IPS-15b (cell line): ENCODE results near the gene EIF5AL1.
"Not testable (repeated sequence)": the region's sequence is repeated elsewhere in the genome, so short reads cannot be mapped to it uniquely, and the experiment has no call there.

Source experiments
- H3K27me3 ChIP-seq: one replicate; pipeline ENCODE4 v1.6.1; 2013; ENCODE audit warnings: low read length; ENCODE audit not compliant: control insufficient read depth, insufficient read depth
- H3K36me3 ChIP-seq: one replicate; pipeline ENCODE4 v1.6.1; 2013; ENCODE audit warnings: low read length; ENCODE audit not compliant: control insufficient read depth, insufficient read depth
- H3K4me1 ChIP-seq: one replicate; pipeline ENCODE4 v1.6.1; 2013; ENCODE audit warnings: mild to moderate bottlenecking, low read length; ENCODE audit not compliant: control insufficient read depth, insufficient read depth
- H3K4me3 ChIP-seq: one replicate; pipeline ENCODE4 v1.5.1; 2013; ENCODE audit warnings: low read depth, low read length
- H3K9ac ChIP-seq: one replicate; pipeline ENCODE4 v1.6.1; 2013; ENCODE audit warnings: low read depth, mild to moderate bottlenecking, low read length
- H3K9me3 ChIP-seq: one replicate; pipeline ENCODE4 v1.6.1; 2013; ENCODE audit warnings: mild to moderate bottlenecking, low read length; ENCODE audit not compliant: control insufficient read depth, insufficient read depth

The EIF5AL1 gene

GRCh38 chr10:79490400-79491142 is 21.8 kb upstream of the EIF5AL1 start:
- Histone ChIP-seq H3K4me1 (peaks cover 3% of the 10 kb centered on the region), H3K4me3 (no peak overlapping the region), H3K9ac (no peak overlapping the region), H3K36me3 (no peaks in the 10 kb centered on the region), H3K27me3 (peaks cover 2% of the 10 kb centered on the region), H3K9me3 (no peaks in the 10 kb centered on the region)

DNA sequence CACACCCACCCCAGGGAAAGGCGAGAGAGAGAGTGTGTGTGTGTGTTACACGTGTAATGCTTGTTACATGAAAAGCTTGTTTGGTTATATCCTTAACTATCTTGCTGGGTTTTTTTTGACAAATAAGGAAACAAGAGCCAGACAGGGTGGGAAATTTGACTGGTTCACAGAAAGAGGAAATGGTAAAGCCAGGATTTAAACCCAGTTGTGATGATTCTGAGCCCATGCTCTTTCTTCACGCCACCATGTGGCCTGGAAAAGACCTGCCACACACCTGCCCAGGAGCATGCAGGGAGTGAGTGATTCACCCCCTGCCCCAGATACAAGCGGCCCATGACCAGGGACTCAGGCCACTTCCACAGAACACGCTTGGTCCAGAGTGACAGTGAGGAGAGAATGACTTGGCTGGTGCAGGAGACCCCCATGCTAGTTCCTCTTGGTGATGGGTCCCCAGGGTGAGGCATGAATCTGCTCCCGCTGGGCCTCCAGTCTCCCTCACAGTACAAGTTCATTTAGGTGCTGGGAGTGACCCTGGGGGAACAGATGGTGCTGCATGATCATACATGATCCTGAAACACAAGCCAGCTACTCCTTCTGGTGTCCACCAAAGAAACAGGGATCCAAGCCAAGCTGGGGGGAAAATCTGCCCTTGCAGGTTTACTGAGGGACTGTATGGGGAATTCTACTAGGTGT is 21.0 kb upstream of the EIF5AL1 start:
- peaks cover 3% of the 10 kb centered on the region for H3K4me1 ChIP-seq
- no peak overlapping the region for H3K9ac ChIP-seq
- no peak overlapping the region for H3K4me3 ChIP-seq
- no peaks in the 10 kb centered on the region for H3K36me3 ChIP-seq
- peaks cover 2% of the 10 kb centered on the region for H3K27me3 ChIP-seq
- H3K9me3 ChIP-seq = no peaks in the 10 kb centered on the region

GRCh38 chr10:79492256-79492655 is 20.1 kb upstream of the EIF5AL1 start:
- H3K36me3 ChIP-seq = no peaks in the 10 kb centered on the region
- no peak overlapping the region for H3K9ac ChIP-seq
- peaks cover 3% of the 10 kb centered on the region for H3K4me1 ChIP-seq

GRCh38 chr10:79492839-79493238 is 19.5 kb upstream of the EIF5AL1 start:
- Histone ChIP-seq H3K4me1 (peaks cover 3% of the 10 kb centered on the region), H3K4me3 (no peak overlapping the region), H3K27me3 (peaks cover 2% of the 10 kb centered on the region), H3K36me3 (no peaks in the 10 kb centered on the region), H3K9ac (no peak overlapping the region), H3K9me3 (no peaks in the 10 kb centered on the region)

More at GRCh38 chr10:79492256-79492655, 20.1 kb upstream of the EIF5AL1 start:
- H3K9me3 ChIP-seq = no peaks in the 10 kb centered on the region
- H3K4me3 ChIP-seq = no peak overlapping the region
- peaks cover 2% of the 10 kb centered on the region for H3K27me3 ChIP-seq

DNA sequence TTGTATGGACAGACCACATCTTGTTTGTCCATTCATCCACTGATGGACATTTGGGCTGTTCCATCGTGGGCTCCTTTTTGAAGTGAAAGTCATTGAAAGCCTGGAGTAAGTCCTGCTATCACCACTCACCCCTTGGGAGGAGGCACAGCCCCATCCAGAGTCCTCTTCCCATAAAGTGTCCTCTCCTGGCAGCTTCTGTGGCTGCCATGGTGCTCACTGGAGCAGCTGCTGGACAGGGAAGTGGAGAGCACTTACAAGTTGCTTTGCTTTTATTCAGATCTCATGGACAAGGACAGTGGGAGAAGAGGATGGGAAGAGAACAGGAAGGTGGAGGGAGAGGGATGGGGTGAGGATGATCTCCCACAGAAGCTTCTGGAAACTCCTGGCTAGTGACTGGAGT is 18.5 kb upstream of the EIF5AL1 start:
- no peak overlapping the region for H3K9ac ChIP-seq
- no peaks in the 10 kb centered on the region for H3K9me3 ChIP-seq
- H3K36me3 ChIP-seq = no peaks in the 10 kb centered on the region
- peaks cover 5% of the 10 kb centered on the region for H3K27me3 ChIP-seq
- H3K4me3 ChIP-seq = no peak overlapping the region
- no peaks in the 10 kb centered on the region for H3K4me1 ChIP-seq

GRCh38 chr10:79494871-79495705 is 17.2 kb upstream of the EIF5AL1 start:
- Histone ChIP-seq H3K27me3 (peaks cover 3% of the 10 kb centered on the region), H3K36me3 (no peaks in the 10 kb centered on the region), H3K9me3 (no peaks in the 10 kb centered on the region), H3K9ac (no peak overlapping the region), H3K4me1 (no peaks in the 10 kb centered on the region), H3K4me3 (no peak overlapping the region)

DNA sequence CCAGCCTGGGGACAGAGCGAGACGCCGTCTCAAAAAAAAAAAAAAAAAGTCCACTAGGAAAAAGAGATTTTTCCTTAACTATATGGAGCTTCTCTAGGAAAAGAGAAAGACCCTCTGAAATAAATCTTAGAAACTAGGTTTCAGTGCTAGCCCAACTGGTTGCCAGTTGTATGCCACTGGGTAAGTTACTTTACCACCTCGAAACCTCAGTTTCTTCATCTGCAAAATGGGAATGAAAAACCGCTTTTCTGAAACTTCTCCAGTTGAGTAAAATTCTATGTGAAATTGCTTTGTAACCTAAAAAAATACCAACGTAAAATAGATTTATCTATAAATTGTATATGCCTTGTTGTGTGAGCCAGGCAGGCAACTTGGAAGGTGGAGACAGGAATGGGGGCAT is 16.5 kb upstream of the EIF5AL1 start:
- Histone ChIP-seq H3K36me3 (no peaks in the 10 kb centered on the region), H3K9ac (no peak overlapping the region), H3K9me3 (no peaks in the 10 kb centered on the region), H3K4me1 (no peaks in the 10 kb centered on the region), H3K4me3 (no peak overlapping the region), H3K27me3 (peaks cover 3% of the 10 kb centered on the region)

- Histone ChIP-seq H3K4me1 (no peaks in the 10 kb centered on the region), H3K36me3 (no peaks in the 10 kb centered on the region), H3K4me3 (no peak overlapping the region), H3K9ac (no peak overlapping the region), H3K27me3 (peaks cover 3% of the 10 kb centered on the region), H3K9me3 (no peaks in the 10 kb centered on the region)
Measured at GRCh38 chr10:79496896-79497295, 15.4 kb upstream of the EIF5AL1 start.

GRCh38 chr10:79498291-79498829 is 14.0 kb upstream of the EIF5AL1 start:
- Histone ChIP-seq H3K4me1 (no peaks in the 10 kb centered on the region), H3K9ac (no peak overlapping the region), H3K36me3 (no peaks in the 10 kb centered on the region), H3K9me3 (no peaks in the 10 kb centered on the region), H3K27me3 (peaks cover 4% of the 10 kb centered on the region), H3K4me3 (no peak overlapping the region)

DNA sequence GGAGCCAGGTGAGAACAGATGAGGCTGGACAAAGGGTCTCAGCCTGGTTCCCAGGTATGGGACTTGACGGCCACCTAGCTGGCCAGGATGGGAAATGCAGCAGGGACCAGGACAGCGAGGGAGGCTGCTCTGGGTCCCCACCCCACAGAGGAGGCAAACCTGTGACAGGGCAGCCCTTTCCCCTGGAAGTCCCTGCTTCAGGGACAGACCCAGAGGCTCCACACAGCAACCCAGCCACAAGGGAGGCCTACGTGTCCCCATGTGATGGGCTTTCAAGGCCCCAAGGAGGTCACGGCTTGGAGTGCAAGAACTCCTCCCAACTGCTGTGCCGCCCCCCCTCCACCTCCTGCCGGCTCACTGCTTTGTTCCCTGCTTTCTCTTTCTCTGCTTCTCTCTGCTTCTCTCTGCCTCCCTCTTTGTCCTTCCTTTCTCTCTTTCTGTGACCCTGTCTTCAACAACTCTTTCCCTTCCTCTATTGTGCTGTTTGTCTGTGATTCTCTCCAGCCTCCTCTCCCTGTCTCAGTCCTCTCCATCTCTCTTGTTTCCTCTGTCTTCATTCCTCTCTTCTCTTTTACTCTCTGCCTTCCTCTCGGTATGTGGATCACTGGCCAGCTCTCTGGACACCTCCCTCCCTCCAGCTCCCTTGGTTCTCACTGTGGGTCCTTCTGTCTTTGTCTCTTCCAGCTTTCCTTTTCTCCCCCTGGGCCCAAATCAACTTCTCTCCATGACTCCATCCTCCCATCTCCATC is 9.6 kb upstream of the EIF5AL1 start:
- Histone ChIP-seq H3K36me3 (no peaks in the 10 kb centered on the region), H3K9ac (no peak overlapping the region), H3K27me3 (peaks cover 9% of the 10 kb centered on the region), H3K4me3 (peak overlapping the region; percentile 20), H3K4me1 (no peaks in the 10 kb centered on the region), H3K9me3 (no peaks in the 10 kb centered on the region)

GRCh38 chr10:79503787-79504186 is 8.5 kb upstream of the EIF5AL1 start:
- not testable (repeated sequence) for H3K9ac ChIP-seq, H3K4me1 ChIP-seq, H3K4me3 ChIP-seq, H3K36me3 ChIP-seq, H3K27me3 ChIP-seq, H3K9me3 ChIP-seq
